ENCODE results near the gene TMEM254.

GRCh38 chr10:80070057-80070456, 8.4 kb upstream of the TMEM254 start:
- TF ChIP-seq CTCF (IDR thresholded peaks at IDR 0.05), result no peak
- TF ChIP-seq POLR2AphosphoS5 (IDR thresholded peaks at IDR 0.05), result no peak

All from prostate gland (tissue), 2 donors.